ENCODE measurements around the gene RPP14.
A peak's percentile ranks its signal among the peaks of the same experiment; 100 is the strongest.

- TF ChIP-seq CTCF (conservative IDR thresholded peaks at IDR 0.05; ENCODE audit: low read length) (peak; percentile 72), EZH2phosphoT487 (IDR thresholded peaks at IDR 0.05; ENCODE audit: borderline replicate concordance, low read depth, low read length) (no peak)
Observed at GRCh38 chr3:58333206-58334012, 27.4 kb downstream of the RPP14 start.

All from OCI-LY7 (cell line).